ENCODE data around the gene SRPK2.
"Not testable (repeated sequence)": the region's sequence is repeated elsewhere in the genome, so short reads cannot be mapped to it uniquely, and the experiment has no call there.

Gene SRPK2

DNA sequence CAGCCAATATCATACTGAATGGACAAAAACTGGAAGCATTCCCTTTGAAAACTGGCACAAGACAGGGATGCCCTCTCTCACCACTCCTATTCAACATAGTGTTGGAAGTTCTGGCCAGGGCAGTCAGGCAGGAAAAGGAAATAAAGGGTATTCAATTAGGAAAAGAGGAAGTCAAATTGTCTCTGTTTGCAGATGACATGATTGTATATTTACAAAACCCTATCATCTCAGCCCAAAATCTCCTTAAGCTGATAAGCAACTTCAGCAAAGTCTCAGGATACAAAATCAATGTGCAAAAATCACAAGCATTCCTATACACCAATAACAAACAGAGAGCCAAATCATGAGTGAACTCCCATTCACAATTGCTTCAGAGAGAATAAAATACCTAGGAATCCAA, 129.8 kb downstream of the SRPK2 start:
- DNase-seq: not testable (repeated sequence)

DNA sequence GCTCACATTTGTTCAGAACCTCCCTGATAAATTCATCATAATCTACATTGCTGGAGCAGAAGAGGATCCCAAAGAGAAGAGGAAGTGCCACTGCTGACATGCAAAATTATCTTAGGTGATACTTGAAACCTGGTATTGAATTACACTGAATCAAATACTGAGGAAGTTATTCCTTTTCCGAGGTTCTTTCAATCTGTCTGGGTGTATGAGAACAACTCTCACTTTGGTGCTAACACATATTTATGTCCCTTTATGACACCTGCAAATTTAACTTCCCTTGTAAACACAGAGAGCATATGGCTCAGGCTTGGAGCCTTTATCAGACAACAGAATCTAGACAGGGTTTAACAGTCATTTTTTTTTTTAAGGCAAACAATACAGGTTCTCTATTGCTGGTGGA, 131.4 kb downstream of the SRPK2 start:
- DNase-seq: no peak

DNA sequence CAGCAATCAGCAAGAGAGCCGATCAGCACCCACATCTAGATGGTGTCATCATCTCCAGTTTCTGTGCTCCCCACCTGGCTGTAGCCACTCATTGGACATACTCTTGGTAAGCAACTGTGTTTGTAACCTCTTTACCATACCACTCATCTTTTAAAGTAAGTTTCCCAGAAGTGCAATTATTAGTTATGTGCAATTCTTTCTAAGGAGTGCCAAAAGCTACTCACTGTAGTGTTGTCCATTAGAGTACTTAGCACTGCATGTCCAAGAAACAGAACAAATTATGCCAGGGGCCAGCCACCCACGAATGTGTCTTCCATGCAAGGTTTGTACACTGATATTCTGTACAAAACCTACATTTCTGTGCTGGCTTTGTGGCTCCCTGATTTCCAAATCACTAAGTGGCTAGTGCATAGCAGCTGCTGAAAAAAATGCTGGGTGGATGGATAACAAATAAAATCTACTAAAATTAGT, 131.9 kb downstream of the SRPK2 start:
- no peak for DNase-seq

DNA sequence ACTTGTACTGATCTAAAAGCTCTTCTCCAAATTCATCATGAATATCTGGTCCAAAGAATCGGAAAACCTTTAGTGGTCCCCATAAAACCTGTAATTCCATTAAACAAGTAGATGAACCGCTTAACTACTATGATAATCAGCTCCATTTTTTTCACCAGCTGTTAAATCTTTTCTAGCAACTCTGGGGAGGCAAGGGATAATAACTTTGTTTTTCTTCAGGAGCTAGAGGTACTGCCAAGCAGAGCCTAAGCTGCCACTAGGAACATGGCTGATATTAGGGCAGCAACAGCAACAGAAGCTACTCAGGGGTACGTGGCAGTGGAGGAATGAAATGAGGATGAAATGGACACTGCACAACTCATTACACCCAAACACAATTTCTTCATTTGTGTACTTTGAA, 138.0 kb downstream of the SRPK2 start:
- no peak for DNase-seq

DNA sequence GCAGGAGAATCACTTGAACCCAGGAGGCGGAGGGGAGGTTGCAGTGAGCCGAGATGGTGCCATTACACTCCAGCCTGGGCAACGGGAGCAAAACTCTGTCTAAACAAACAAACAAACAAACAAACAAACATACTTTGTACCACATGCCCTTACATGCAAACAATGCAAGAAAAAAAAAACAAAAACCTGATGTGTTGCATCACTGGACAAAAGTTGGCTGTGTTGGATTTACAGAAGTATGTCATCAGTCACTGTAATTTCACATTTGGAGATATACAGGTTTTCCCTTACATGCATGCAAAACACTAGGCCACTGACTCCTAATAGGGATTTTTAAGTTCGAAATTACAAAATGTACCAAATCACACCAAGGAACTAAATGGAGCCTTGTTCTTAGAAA, 138.5 kb downstream of the SRPK2 start:
- DNase-seq: no peak

DNA sequence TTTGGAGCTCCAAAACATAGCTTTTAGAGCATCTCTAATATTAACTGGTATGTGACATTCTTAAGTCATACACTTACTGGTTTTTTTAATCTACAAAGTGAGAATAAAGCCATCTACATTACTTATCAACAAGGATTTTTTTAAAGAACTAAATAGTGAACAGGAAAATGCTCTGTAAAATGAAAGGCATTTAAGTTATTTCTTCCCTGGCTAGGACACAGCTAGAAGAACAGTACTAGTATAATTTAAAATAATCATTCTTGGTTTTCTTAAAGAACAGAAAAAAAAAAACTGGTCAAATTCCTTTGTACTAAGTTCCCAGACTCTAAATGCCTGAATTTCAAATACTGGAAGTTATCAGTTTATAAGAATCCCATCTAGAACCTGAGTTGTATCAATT, 139.5 kb downstream of the SRPK2 start:
- DNase-seq: no peak

DNA sequence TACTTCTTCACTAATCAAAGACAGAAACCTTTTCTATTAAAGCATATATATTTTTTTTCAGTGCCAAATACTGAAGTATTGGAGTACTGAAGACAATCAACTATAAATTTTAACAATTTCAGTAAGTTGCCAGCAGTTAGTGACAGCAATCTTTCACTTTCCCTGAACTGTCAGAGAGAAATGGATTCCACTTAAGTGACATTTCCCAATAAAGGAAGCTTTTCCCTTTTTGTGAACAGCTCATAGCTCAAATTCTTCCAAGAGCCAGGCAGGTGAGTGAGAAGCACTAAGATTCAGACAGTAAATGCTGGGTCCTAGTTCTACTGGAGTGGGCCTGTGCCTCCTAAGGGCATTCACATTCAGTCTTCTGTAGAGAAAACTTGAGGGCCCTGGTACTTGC, 142.0 kb downstream of the SRPK2 start:
- DNase-seq: no peak

DNA sequence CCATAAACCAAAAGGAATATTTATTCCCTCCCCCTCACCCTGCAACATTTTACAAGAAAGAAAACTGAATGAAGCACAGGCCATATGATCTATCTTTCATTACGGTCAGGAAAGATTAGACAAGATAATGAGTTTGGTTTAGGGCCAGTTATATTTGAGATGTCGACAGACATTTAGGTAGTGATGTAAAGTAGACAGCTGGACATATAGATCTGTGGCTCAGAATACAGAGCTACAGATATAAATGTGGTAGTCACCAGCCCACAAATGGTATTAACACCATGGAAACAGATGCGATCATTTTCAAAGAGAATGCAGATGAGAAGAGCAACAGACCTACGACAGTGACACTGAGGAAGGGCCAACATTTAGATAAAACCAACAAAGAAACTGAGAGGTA, 142.5 kb downstream of the SRPK2 start:
- DNase-seq: no peak

DNA sequence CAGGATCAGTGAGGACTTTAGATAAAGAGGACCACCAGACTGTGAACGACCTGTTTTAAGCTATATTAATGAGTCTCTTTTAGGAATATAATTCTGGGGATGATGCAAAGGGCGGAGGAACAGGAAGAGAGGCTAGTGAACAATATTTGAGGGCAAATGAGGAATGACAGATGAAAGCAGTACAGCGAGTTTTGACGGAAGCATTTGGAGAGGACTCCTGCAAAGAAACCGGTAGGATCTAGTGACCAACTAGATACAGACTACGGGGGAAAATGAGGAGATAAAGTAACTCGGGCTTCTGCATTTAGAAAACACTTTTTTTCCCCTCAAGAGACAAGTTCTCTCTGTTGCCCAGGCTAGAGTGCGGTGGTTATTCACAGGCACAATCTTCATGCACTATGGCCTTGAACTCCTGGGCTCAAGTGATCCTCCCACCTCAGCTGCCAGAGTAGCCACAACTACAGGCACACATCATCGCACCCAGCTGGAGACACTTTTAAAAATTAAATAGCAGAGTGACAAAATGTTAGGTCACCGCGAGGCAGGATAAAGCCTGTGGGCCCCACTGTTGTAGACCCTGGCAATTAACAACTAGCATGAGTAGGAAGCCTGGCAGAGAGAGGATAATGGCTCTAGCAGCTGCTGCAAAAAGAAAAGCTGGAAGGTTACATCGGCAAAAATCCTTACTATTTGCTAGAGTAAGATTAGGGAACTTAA, 143.2 kb downstream of the SRPK2 start:
- DNase-seq: no peak

DNA sequence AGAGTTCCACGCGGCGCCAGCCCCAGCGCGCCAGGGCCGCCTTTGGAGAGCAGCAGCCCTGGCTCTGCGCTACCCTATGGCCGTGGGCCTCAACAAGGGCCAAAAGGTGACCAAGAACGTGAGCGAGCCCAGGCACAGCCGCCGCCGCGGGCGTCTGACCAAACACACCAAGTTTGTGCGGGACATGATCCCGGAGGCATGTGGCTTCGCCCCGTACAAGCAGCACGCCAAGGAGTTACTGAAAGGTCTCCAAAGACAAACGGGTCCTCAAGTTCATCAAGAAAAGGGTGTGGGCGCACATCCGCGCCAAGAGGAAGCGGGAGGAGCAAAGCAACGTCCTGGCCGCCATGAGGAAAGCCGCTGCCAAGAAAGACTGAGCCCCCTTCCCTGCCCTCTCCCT, 144.1 kb downstream of the SRPK2 start:
- no peak for DNase-seq

DNA sequence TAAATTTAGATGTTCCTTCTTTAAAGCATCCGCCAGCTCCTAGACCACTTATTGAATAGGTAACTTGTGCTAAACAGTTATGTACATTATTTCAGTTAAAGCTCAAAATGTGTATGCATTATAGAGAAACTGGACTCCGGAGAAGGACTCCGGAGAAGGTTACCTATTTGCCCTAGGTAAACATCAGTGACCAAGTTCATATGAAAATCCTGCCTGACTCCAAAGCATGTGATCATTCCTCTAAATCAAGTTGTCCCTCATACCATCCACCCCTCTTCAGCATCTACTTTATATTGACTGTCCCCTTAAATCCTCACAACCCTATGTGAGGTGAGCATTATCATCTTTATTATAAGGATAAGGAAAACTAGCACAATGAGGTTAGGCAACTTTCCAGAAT, 147.5 kb downstream of the SRPK2 start:
- no peak for DNase-seq

DNA sequence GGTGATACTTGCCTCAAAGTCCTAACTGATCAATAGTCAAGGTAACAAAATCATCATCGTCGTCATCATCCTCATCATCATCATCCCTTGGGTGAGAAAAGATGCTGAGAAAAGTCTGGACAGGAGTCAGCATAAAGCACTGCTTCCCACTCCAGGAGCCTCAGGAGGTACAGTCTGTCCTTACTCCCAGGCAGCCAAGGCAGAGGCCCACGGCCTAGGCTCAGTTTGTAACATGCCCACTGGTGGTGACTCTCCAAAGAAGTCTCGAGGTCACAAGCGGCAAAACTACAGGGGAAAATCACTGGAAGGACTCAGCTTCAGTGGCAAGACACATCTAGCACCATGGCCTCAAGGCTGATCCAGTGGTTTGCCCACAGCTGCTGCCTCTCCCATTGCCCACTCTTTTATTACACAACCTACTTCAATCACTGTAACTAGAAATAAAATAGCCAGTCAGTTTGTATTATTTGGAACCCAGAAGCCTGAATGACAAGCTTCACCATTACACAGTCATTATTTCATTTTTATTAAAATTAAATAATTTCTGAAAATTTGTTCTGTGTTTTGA, 150.4 kb downstream of the SRPK2 start:
- no peak for DNase-seq

DNA sequence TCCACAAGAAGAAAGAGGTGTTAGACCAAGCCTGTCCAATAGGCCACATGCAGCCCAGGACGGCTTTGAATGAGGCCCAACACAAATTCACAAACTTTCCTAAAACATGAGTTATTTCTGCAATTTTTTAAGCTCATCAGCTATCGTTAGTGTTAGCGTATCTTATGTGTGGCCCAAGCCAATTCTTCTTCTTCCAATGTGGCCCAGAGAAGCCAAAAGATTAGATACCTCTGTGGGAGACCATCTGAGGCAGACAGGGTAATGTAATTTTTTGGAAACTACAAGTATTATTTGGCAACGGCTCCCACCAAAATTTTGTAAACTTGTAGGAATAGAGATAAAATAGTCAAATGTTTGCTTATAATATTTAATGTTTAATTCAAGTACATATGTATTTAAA, 153.8 kb downstream of the SRPK2 start:
- DNase-seq: no peak

DNA sequence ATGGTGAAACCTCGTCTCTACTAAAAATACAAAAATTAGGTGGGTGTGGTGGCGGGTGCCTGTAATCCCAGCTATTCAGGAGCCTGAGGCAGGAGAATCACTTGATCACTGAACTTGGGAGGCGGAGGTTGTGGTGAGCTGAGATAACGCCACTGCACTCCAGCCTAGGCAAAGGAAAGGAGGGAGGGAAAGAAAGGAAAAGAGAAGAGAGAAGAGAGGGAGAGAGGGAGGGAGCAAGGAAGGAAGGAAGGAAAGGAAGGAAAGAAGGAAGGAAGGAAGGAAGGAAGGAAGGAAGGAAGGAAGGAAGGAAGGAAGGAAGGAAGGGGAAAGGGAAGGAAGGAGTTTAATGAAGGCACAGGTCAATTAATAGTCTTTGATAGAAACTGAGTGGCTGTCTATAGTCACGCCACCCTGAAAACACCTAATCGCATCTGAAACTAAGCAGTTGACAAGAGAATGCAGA, 155.9 kb downstream of the SRPK2 start:
- not testable (repeated sequence) for DNase-seq

DNA sequence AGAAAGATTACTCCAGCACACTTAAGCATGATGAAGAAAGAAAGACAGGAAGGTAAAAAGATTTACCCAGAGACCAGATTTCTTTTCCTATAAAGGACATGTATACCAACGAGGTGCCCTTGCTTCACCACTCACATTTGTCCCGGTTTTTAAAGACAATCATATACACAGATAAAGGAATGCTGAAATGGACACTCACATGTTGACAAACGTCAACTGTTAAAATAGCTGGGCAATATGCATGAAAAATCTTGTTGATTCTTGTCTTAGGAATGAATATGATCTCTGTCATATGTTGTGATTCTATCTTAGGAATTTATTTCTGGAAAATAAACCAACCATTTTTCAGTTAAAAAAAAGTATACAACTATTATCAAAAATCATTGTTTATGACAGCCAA, 158.2 kb downstream of the SRPK2 start:
- no peak for DNase-seq

DNA sequence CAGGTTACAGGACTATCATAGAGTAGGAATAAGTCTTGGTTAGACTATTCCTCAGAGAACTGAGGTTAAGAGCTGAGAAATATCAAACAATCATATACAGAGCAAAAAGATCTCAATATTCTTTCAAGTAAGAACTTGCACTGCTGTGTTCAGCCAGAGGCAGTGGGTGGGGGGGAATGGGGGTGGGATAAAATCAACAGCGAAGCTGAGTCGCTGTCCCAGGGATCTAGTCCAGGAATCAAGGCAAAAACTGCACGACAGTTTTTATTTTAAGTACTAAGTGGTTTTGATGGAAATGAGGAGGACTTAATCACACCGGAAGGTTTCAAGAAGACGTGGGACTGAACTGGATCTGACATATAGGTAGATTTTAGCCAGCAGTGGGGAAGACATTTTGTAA, 159.1 kb downstream of the SRPK2 start:
- no peak for DNase-seq

DNA sequence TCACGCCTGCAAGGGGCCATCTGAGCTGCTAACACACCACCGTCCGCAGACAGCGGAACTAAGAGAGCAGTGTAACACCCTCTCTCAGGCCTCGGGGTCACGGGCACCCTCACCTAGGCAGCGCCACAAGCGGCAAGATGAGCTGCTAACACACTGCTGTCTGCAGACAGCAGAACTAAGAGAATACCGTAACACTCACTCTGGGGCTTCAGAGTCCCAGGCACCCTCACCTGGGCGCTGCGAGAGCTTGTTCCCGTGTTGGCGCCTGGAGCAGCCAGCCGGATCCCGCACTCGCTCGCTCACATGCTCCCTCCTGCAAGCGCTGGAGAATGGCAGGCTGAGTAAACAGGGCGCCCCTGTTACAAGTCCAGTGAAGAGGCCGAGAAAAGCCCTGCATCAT, 160.2 kb downstream of the SRPK2 start:
- no peak for DNase-seq

DNA sequence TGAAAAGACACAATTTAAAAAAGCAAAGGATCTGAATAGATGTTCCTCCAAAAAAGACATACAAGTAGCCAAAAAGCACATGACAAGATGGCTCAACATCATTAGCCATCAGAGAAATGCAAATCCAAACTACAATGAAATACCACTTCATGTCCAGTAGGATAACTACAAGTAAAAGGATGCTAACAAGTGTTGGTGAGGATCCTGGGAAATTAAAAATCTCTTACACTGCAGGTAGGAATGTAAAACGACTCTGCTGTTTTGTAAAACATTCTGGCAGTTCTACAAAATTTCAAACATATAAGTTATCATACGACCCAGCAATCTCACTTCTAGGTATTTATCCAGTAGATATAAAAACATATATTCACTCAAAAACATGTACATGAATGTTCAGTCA, 161.3 kb downstream of the SRPK2 start:
- DNase-seq: no peak

DNA sequence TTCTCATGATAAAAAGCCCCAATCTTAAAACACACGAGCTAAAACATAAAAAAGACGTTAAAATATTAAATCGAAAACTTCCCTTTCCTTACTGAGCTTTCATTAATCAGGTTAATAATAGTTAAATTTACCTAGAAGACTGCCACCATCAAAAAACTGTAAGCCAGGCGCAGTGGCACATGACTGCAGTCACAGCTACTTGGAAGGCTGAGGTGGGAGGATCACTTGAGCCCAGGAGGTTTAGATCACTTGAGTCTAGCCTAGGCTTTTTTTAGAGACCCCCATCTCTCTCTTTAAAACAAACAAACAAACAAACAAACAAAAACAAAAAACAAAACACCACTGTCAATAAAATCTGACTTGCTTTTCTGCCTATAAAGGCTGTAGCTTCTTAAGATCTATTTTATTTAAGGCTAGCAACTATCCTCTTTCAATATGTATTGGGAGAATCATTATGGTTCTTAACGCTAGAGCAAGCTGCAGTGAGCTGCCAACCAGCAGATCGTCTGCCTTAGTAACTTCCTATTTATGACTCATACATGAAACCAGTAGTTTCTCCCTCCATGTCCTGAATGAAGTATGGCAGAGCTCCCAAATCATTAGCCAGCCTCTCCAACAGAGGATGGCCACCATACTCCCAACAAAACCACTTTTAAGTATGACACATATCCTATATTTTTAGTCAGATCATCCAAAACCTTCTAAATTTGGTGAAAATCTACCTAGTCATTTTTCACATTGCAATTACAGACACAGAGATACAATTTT, 163.7 kb downstream of the SRPK2 start:
- no peak for DNase-seq

DNA sequence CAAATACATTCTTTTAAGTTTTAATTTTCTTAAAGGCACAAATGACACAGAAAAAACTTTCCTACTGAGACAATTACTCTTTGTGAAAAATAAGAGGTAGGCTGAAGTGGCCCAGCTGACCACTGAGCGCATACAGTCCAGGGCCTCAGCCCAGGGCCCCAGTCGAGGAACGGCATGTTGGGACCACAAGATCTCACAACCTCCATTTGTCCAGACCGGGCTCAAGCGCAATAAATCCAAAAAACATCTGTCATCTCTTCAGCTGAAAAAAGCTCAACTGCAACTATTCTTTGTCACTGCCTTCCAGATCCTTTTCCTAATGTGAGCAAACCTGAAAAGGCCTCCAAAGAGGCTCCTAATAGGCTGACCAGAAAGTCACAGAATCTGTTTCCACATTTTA, 165.8 kb downstream of the SRPK2 start:
- DNase-seq: no peak

DNA sequence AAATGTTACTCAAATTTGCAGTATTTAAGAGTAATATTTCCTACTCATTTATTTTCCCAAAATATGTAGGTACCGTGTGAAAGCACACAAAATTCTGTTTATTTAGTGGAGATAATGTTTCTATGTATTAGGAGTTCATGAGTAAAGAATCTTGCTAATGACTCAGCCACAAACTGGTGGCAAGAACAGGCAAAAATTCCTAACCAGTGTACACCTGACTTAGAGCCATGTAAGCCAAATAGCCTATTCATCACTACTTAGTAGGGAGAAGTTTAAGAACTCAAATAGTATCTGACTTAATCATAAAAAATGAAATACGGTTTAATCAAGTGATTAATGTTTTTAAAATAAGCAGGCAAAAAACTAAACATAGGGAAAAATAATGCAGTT, 169.0 kb downstream of the SRPK2 start:
- no peak for DNase-seq

DNA sequence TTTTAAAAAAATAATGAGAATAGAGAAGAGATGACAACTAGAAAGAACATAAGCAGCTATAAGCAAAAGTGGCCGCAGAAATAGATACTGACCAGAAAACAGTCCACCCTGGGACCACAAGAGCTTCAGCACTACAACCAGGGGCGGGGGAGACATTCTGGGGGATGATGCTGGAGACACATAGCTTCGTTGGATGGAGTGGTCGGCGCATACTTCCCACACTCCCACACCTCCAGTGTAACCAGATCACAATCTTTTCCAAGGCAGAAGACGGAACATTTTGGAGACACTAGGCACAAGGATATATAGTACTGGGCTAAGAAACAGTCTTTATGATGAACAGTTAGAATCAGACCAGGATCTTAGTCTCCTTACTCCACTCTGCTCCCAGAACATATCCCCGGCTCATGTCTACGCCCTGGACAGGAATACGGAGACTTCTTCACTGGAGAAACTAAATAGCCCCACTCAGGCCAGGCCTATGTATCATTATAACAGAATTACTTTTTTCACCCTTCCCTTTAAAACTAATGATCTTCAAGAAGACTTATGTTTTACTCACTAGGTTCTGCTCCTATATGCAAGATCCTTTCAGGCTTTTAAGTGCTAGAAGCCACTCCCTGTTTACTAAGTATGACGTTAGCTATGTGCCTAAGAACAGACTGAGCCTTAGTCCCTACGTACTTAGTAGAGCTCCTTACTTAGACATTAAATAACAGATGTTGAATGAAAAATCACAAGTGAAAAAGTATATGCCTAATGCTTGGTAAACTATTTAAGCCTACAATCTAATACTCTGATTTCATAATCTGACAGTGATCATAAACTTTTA, 169.6 kb downstream of the SRPK2 start:
- no peak for DNase-seq

DNA sequence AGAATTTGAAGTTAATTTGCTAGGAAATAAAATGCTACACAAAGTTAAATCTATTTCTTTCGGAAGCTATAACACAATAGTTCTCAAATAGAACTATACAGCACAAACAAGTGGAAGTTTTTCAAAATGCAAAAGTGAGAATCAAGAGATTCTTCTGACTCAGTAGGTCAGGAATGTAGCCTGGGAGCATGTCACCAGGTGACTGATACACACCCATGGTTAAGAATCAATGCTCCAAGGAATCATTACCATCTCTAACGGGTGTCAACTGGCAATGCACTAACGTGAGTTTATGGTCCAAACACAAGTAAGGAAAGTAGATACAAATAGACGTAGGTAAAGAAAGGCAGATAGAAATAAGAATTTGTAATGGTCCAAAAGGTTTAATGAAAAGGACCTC, 170.5 kb downstream of the SRPK2 start:
- no peak for DNase-seq

Measured in NCI-H1694 treated with DMSO at 0.1 percent for 48 hours (cell line).